DOHH2 (cell line): Measurements from ENCODE around the gene SRF.

ENCODE experiments used
- H3F3A ChIP-seq: fragments of 200-600 bp; sonication (generic), shearing (Covaris generic); 2 replicates; pipeline ENCODE4 v1.6.0; 2016; ENCODE audit warnings: antibody characterized with exemption, mild to moderate bottlenecking; ENCODE audit not compliant: control insufficient read depth, insufficient read depth
- H3K27ac ChIP-seq: fragments of 200-600 bp; sonication (generic); 2 replicates; pipeline ENCODE4 v1.5.1; 2014; ENCODE audit warnings: low read depth, mild to moderate bottlenecking, low read length, moderate library complexity
- H3K27me3 ChIP-seq: fragments of 200-600 bp; sonication (generic); 2 replicates; pipeline ENCODE4 v1.6.1; 2014; ENCODE audit warnings: mild to moderate bottlenecking, low read length, mixed read lengths; ENCODE audit not compliant: control insufficient read depth
- H3K36me3 ChIP-seq: fragments of 200-600 bp; sonication (generic); 2 replicates; pipeline ENCODE4 v1.6.1; 2014; ENCODE audit warnings: mild to moderate bottlenecking, low read length, moderate library complexity, mixed read lengths; ENCODE audit not compliant: control insufficient read depth
- H3K4me1 ChIP-seq: fragments of 200-600 bp; sonication (generic); 2 replicates; pipeline ENCODE4 v1.6.1; 2014; ENCODE audit warnings: mild to moderate bottlenecking, low read length, mixed read lengths; ENCODE audit not compliant: control insufficient read depth
- H3K4me2 ChIP-seq: fragments of 200-600 bp; sonication (generic); 2 replicates; pipeline ENCODE4 v1.6.0; 2014; ENCODE audit warnings: mild to moderate bottlenecking, low read length, moderate library complexity
- H3K4me3 ChIP-seq: fragments of 200-600 bp; sonication (generic); 2 replicates; pipeline ENCODE4 v1.5.1; 2014; ENCODE audit warnings: mild to moderate bottlenecking, low read length, mixed read lengths
- H3K79me2 ChIP-seq: fragments of 200-600 bp; sonication (generic); 2 replicates; pipeline ENCODE4 v1.6.1; 2014; ENCODE audit warnings: mild to moderate bottlenecking, low read length, mixed read lengths; ENCODE audit not compliant: control insufficient read depth
- H3K9me2 ChIP-seq: fragments of 200-600 bp; sonication (generic); replicated peaks from 2 replicates; pipeline ENCODE4 v1.6.1; 2014; ENCODE audit warnings: mild to moderate bottlenecking, low read length, mixed read lengths; ENCODE audit not compliant: control insufficient read depth
- H3K9me3 ChIP-seq: fragments of 200-600 bp; sonication (generic); 2 replicates; pipeline ENCODE4 v1.6.1; 2014; ENCODE audit warnings: antibody characterized with exemption, low read length, mixed read lengths; ENCODE audit not compliant: control insufficient read depth, insufficient read depth
- H4K20me1 ChIP-seq: fragments of 200-600 bp; sonication (generic); 2 replicates; pipeline ENCODE4 v1.6.0; 2014; ENCODE audit warnings: low read depth, mild to moderate bottlenecking, antibody characterized with exemption, low read length, moderate library complexity; ENCODE audit not compliant: control insufficient read depth, insufficient read depth
- EZH2phosphoT487 ChIP-seq: fragments of 200-600 bp; sonication (generic); IDR thresholded peaks from 2 replicates; pipeline ENCODE4 v1.6.1; 2017; ENCODE audit warnings: borderline replicate concordance, mild to moderate bottlenecking, antibody characterized with exemption, low read length, moderate library complexity, mixed read lengths
- TF ChIP-seq, protein P1 (sequence below): fragments of 200-600 bp; sonication (generic); IDR thresholded peaks from one replicate; pipeline ENCODE4 v1.5.1; 2014; ENCODE audit warnings: antibody characterized with exemption, mild to moderate bottlenecking, low read depth, low read length; ENCODE audit not compliant: poor library complexity, severe bottlenecking

SRF gene

DNA sequence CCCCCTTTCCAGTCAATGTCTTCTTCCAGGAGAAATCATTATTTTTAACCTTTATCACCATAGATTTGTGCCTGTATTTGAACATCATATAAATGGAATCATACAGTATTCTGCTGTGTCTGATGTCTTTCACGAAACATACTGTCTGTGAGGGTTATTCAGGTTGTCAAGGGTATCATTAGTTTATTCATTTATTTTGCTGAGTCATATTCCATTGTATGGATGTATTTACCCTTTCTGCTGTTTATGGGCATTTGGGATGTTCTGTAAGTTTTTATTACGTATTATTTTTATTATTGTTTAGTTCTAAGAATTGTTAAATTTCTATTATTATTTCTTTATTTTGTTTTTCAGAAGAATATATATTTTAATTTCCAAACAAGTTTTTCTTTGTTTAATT, 36.2 kb downstream of the SRF start:
- Histone ChIP-seq H4K20me1 (no peaks in the 10 kb centered on the region; the same call in 1 of the 2 replicates), H3K9me2 (no peaks in the 10 kb centered on the region), H3K79me2 (no peaks in the 10 kb centered on the region), H3K4me2 (no peak overlapping the region), H3K4me3 (no peak overlapping the region), H3K36me3 (peaks cover 3% of the 10 kb centered on the region; the same call in 1 of the 2 replicates), H3K4me1 (no peaks in the 10 kb centered on the region), H3F3A (no peaks in the 10 kb centered on the region), H3K27me3 (no peaks in the 10 kb centered on the region), H3K27ac (no peak overlapping the region), H3K9me3 (no peaks in the 10 kb centered on the region)
- no peak for TF ChIP-seq EZH2phosphoT487
- TF ChIP-seq, protein P1, sequence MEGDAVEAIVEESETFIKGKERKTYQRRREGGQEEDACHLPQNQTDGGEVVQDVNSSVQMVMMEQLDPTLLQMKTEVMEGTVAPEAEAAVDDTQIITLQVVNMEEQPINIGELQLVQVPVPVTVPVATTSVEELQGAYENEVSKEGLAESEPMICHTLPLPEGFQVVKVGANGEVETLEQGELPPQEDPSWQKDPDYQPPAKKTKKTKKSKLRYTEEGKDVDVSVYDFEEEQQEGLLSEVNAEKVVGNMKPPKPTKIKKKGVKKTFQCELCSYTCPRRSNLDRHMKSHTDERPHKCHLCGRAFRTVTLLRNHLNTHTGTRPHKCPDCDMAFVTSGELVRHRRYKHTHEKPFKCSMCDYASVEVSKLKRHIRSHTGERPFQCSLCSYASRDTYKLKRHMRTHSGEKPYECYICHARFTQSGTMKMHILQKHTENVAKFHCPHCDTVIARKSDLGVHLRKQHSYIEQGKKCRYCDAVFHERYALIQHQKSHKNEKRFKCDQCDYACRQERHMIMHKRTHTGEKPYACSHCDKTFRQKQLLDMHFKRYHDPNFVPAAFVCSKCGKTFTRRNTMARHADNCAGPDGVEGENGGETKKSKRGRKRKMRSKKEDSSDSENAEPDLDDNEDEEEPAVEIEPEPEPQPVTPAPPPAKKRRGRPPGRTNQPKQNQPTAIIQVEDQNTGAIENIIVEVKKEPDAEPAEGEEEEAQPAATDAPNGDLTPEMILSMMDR, result no peak

- no peak for TF ChIP-seq EZH2phosphoT487
- TF ChIP-seq, protein P1, result no peak
These were observed 40.9 kb downstream of the SRF start for GRCh38 chr6:43211955-43212354.

GRCh38 chr6:43213431-43213830, 42.4 kb downstream of the SRF start:
- TF ChIP-seq, protein P1, result no peak
- TF ChIP-seq EZH2phosphoT487, result no peak
- H3K9me3 ChIP-seq, result no peaks in the 10 kb centered on the region
- no peaks in the 10 kb centered on the region for H3K27me3 ChIP-seq
- H3K79me2 ChIP-seq, result no peaks in the 10 kb centered on the region
- no peaks in the 10 kb centered on the region for H3K9me2 ChIP-seq
- H3K4me2 ChIP-seq, result no peak overlapping the region
- H3F3A ChIP-seq, result 0 out of 2 replicates have a peak, but pooled peaks cover 3% of the 10 kb centered on the region
- H3K27ac ChIP-seq, result no peak overlapping the region
- H4K20me1 ChIP-seq, result no peaks in the 10 kb centered on the region
- peaks cover 14% of the 10 kb centered on the region; the same call in 1 of the 2 replicates for H3K36me3 ChIP-seq
- H3K4me3 ChIP-seq, result no peak overlapping the region
- H3K4me1 ChIP-seq, result no peaks in the 10 kb centered on the region

More at GRCh38 chr6:43211955-43212354, 40.9 kb downstream of the SRF start:
- Histone ChIP-seq H3K36me3 (peaks cover 14% of the 10 kb centered on the region; the same call in 1 of the 2 replicates), H3K4me2 (no peak overlapping the region), H3F3A (0 out of 2 replicates have a peak, but pooled peaks cover 3% of the 10 kb centered on the region), H3K79me2 (no peaks in the 10 kb centered on the region), H3K27me3 (no peaks in the 10 kb centered on the region), H3K4me3 (no peak overlapping the region), H3K9me3 (no peaks in the 10 kb centered on the region), H4K20me1 (no peaks in the 10 kb centered on the region), H3K27ac (no peak overlapping the region), H3K4me1 (no peaks in the 10 kb centered on the region), H3K9me2 (no peaks in the 10 kb centered on the region)

DNA sequence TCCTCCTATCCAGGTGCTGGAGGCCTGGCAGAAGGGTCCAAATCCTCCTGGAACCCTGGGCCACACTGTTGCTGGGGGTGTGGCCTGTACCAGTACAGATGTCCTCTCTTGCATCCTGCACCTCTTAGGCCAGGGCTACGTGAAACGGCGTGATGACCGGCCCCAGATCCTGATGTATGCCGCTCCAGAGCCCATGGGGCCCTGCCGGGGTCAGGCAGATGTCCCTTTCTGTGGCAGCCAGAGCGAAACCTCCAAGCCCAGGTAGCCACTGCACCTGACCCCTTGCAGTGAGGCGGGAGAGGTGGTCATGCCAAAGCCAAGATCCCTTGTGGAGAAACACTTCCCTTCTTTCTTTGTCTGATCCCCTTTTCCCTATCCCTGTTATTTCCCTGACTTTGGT, 44.0 kb downstream of the SRF start:
- H3K27ac ChIP-seq, result no peak overlapping the region
- H3K79me2 ChIP-seq, result no peaks in the 10 kb centered on the region
- H3F3A ChIP-seq, result 0 out of 2 replicates have a peak, but pooled peaks cover 3% of the 10 kb centered on the region
- no peak overlapping the region for H3K4me2 ChIP-seq
- H4K20me1 ChIP-seq, result no peaks in the 10 kb centered on the region
- H3K4me3 ChIP-seq, result no peak overlapping the region
- no peaks in the 10 kb centered on the region for H3K9me3 ChIP-seq
- no peaks in the 10 kb centered on the region for H3K9me2 ChIP-seq
- TF ChIP-seq EZH2phosphoT487, result no peak
- TF ChIP-seq, protein P1, result no peak
- H3K27me3 ChIP-seq, result no peaks in the 10 kb centered on the region
- peaks cover 14% of the 10 kb centered on the region; the same call in 1 of the 2 replicates for H3K36me3 ChIP-seq
- H3K4me1 ChIP-seq, result no peaks in the 10 kb centered on the region
